BLaER1 treated with 17β-estradiol and CSF1 and Interleukin-3, amounts not matched to agents 10 nM and 100 nM (cell line): ENCODE data around the gene NEFH.

Source experiments
- H3K27ac ChIP-seq, 11 experiments: shearing (Covaris generic); formaldehyde crosslinking; 2 replicates each; pipeline ENCODE4 v1.8.1; 2022
- H3K27me3 ChIP-seq, 11 experiments: shearing (Covaris generic); formaldehyde crosslinking; 2 replicates each; pipeline ENCODE4 v1.8.1; 2022
- H3K36me3 ChIP-seq, 11 experiments: shearing (Covaris generic); formaldehyde crosslinking; 2 replicates each; pipeline ENCODE4 v1.8.1; 2022
- H3K4me1 ChIP-seq, 10 experiments: shearing (Covaris generic); formaldehyde crosslinking; 2 replicates each; pipeline ENCODE4 v1.8.1; 2022
- H3K4me2 ChIP-seq, 11 experiments: shearing (Covaris generic); formaldehyde crosslinking; 2 replicates each; pipeline ENCODE4 v1.8.1; 2022
- H3K4me3 ChIP-seq, 10 experiments: shearing (Covaris generic); formaldehyde crosslinking; 2 replicates each; pipeline ENCODE4 v1.8.1; 2022
- H3K9ac ChIP-seq, 11 experiments: shearing (Covaris generic); formaldehyde crosslinking; 2 replicates each; pipeline ENCODE4 v1.8.1; 2022
- H3K9me3 ChIP-seq, 11 experiments: shearing (Covaris generic); formaldehyde crosslinking; replicated peaks in 1 of 11; 2 replicates each; pipeline ENCODE4 v1.8.1; 2022
- H4K20me1 ChIP-seq, 11 experiments: shearing (Covaris generic); formaldehyde crosslinking; 2 replicates each; pipeline ENCODE4 v1.8.1; 2022
- Cebpa-rat ChIP-seq, 11 experiments: shearing (Covaris generic); IDR thresholded peaks; 2 replicates each; pipeline ENCODE4 v1.8.1; 2022

Gene NEFH

GRCh38 chr22:29458551-29458950 is 21.5 kb upstream of the NEFH start:
- Histone ChIP-seq H4K20me1 (peaks cover 0 to 6% (median 0%) of the 10 kb centered on the region in 11 experiments; a peak in 1 of 22 replicates), H3K36me3 (no peaks in the 10 kb centered on the region), H3K9ac (no peak overlapping the region), H3K4me2 (no peak overlapping the region), H3K4me3 (no peak overlapping the region), H3K27ac (no peak overlapping the region), H3K9me3 (no peaks in the 10 kb centered on the region), H3K4me1 (no peaks in the 10 kb centered on the region; a peak in 1 of 20 replicates), H3K27me3 (no peaks in the 10 kb centered on the region)
- TF ChIP-seq Cebpa-rat (IDR thresholded peaks at IDR 0.05): peak in 7 of 11 experiments; percentile 29 to 76 (median 43); a peak in 8 of 22 replicates

- no peak for TF ChIP-seq Cebpa-rat (IDR thresholded peaks at IDR 0.05)
- no peaks in the 10 kb centered on the region for H3K27me3 ChIP-seq
- H3K4me1 ChIP-seq: no peaks in the 10 kb centered on the region; a peak in 1 of 20 replicates
- H4K20me1 ChIP-seq: peaks cover 0 to 6% (median 0%) of the 10 kb centered on the region in 11 experiments; a peak in 1 of 22 replicates
- no peaks in the 10 kb centered on the region for H3K9me3 ChIP-seq
- no peaks in the 10 kb centered on the region for H3K36me3 ChIP-seq
- H3K9ac ChIP-seq: no peak overlapping the region
- no peak overlapping the region for H3K4me2 ChIP-seq
- H3K27ac ChIP-seq: no peak overlapping the region
- no peak overlapping the region for H3K4me3 ChIP-seq
Measured at GRCh38 chr22:29459773-29460172, 20.2 kb upstream of the NEFH start.

DNA sequence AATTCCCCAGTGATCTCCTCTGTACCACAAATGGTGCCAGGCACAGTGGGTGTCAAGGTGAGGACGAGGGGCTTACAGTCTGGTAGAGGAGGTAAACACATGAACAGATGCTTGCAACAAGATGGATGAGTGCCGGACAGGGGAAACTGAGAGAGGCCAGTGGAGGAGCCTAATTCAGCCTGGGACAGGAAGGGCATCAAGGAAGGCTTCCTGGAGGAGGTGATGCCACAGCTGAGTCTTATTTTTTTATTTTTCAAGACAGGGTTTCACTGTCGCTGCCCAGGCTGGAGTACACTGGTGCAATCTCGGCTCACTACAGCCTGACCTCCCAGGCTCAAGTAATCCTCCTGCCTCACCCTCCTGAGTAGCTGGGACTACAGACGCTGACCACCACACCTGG is 18.8 kb upstream of the NEFH start:
- Histone ChIP-seq H3K27me3 (no peaks in the 10 kb centered on the region), H3K9me3 (no peaks in the 10 kb centered on the region), H3K9ac (no peak overlapping the region), H3K4me1 (no peaks in the 10 kb centered on the region; a peak in 1 of 20 replicates), H3K4me2 (no peak overlapping the region), H3K27ac (no peak overlapping the region), H3K36me3 (no peaks in the 10 kb centered on the region), H4K20me1 (peaks cover 0 to 6% (median 0%) of the 10 kb centered on the region in 11 experiments; a peak in 2 of 22 replicates), H3K4me3 (no peak overlapping the region)
- TF ChIP-seq Cebpa-rat (IDR thresholded peaks at IDR 0.05): no peak

- no peak overlapping the region for H3K4me3 ChIP-seq
- TF ChIP-seq Cebpa-rat (IDR thresholded peaks at IDR 0.05): no peak
- no peak overlapping the region for H3K4me2 ChIP-seq
- H3K27ac ChIP-seq: no peak overlapping the region
- no peaks in the 10 kb centered on the region for H3K36me3 ChIP-seq
- H3K9ac ChIP-seq: no peak overlapping the region
- H3K4me1 ChIP-seq: no peaks in the 10 kb centered on the region
- no peaks in the 10 kb centered on the region for H3K9me3 ChIP-seq
- H4K20me1 ChIP-seq: peaks cover 0 to 6% (median 0%) of the 10 kb centered on the region in 11 experiments; a peak in 2 of 22 replicates
- H3K27me3 ChIP-seq: no peaks in the 10 kb centered on the region
Measured at GRCh38 chr22:29463629-29464028, 16.4 kb upstream of the NEFH start.

DNA sequence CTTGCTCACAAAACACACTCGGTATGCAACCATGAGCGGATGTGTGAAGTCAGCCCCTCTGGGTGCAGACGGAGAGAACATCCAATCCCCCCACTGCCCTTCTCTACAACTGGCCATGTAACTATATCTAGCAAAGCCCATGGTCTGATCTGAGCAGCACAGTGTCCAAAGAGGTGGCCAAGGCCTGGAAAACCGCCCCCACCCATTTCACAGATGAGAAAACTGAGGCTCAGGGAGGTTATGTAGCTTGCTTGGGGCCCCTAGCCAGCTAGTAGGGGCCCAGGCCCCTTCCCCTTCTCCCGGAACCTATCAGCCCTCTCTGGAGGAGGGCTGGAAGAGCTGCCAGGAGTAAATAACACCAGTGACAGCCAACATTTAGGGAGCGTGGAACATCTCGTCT is 15.4 kb upstream of the NEFH start:
- peaks cover 0 to 3% (median 0%) of the 10 kb centered on the region in 11 experiments; a peak in 5 of 22 replicates for H3K27me3 ChIP-seq
- no peak for TF ChIP-seq Cebpa-rat (IDR thresholded peaks at IDR 0.05)
- H3K9ac ChIP-seq: no peak overlapping the region
- no peak overlapping the region for H3K4me3 ChIP-seq
- H3K9me3 ChIP-seq: no peaks in the 10 kb centered on the region
- no peaks in the 10 kb centered on the region for H3K36me3 ChIP-seq
- H3K4me1 ChIP-seq: peaks cover 0 to under 1% (median 0%) of the 10 kb centered on the region in 10 experiments; a peak in 2 of 20 replicates
- no peak overlapping the region for H3K27ac ChIP-seq
- peaks cover 0 to 7% (median 0%) of the 10 kb centered on the region in 11 experiments; a peak in 2 of 22 replicates for H4K20me1 ChIP-seq
- no peak overlapping the region for H3K4me2 ChIP-seq

GRCh38 chr22:29469755-29470154 is 10.3 kb upstream of the NEFH start:
- no peak overlapping the region for H3K27ac ChIP-seq
- peaks cover 0 to 13% (median 7%) of the 10 kb centered on the region in 11 experiments; a peak in 10 of 22 replicates for H3K27me3 ChIP-seq
- no peaks in the 10 kb centered on the region for H3K9me3 ChIP-seq
- peaks cover 0 to 6% (median 0%) of the 10 kb centered on the region in 11 experiments; a peak in 4 of 22 replicates for H4K20me1 ChIP-seq
- 0 out of 22 replicates have a peak overlapping the region, but pooled peaks of 2 of the 11 experiments have one; percentile 4 to 46 for H3K9ac ChIP-seq
- H3K4me1 ChIP-seq: peaks cover 0 to 14% (median 9%) of the 10 kb centered on the region in 10 experiments; a peak in 15 of 20 replicates
- no peaks in the 10 kb centered on the region for H3K36me3 ChIP-seq
- no peak for TF ChIP-seq Cebpa-rat (IDR thresholded peaks at IDR 0.05)
- peak overlapping the region in 4 of 10 experiments; percentile 40 to 57 (median 48); a peak in 5 of 20 replicates for H3K4me3 ChIP-seq
- H3K4me2 ChIP-seq: peak overlapping the region; percentile 65 to 90 (median 78)

GRCh38 chr22:29470159-29470855 is 9.7 kb upstream of the NEFH start:
- H3K4me1 ChIP-seq: peaks cover 0 to 20% (median 14%) of the 10 kb centered on the region in 10 experiments; a peak in 17 of 20 replicates
- TF ChIP-seq Cebpa-rat (IDR thresholded peaks at IDR 0.05): no peak
- H3K9ac ChIP-seq: peak overlapping the region in 2 of 11 experiments; percentile 4 to 46; a peak in 1 of 22 replicates

GRCh38 chr22:29473001-29473400 is 7.0 kb upstream of the NEFH start:
- no peak overlapping the region for H3K4me2 ChIP-seq
- no peaks in the 10 kb centered on the region for H3K9me3 ChIP-seq
- H4K20me1 ChIP-seq: peaks cover 0 to 22% (median 8%) of the 10 kb centered on the region in 11 experiments; a peak in 8 of 22 replicates
- H3K4me3 ChIP-seq: no peak overlapping the region
- peaks cover 0 to 15% (median 7%) of the 10 kb centered on the region in 11 experiments; a peak in 10 of 22 replicates for H3K27me3 ChIP-seq
- no peaks in the 10 kb centered on the region for H3K36me3 ChIP-seq
- no peak overlapping the region for H3K9ac ChIP-seq
- peaks cover 14 to 36% (median 29%) of the 10 kb centered on the region in 10 experiments for H3K4me1 ChIP-seq
- no peak for TF ChIP-seq Cebpa-rat (IDR thresholded peaks at IDR 0.05)
- H3K27ac ChIP-seq: no peak overlapping the region

More at GRCh38 chr22:29470159-29470855, 9.7 kb upstream of the NEFH start:
- Histone ChIP-seq H3K27ac (no peak overlapping the region), H3K4me3 (peak overlapping the region in 6 of 10 experiments; percentile 8 to 57 (median 42); a peak in 10 of 20 replicates), H4K20me1 (peaks cover 0 to 6% (median 0%) of the 10 kb centered on the region in 11 experiments; a peak in 5 of 22 replicates), H3K27me3 (peaks cover 0 to 13% (median 7%) of the 10 kb centered on the region in 11 experiments; a peak in 10 of 22 replicates), H3K4me2 (peak overlapping the region; percentile 65 to 90 (median 78)), H3K9me3 (no peaks in the 10 kb centered on the region), H3K36me3 (no peaks in the 10 kb centered on the region)

DNA sequence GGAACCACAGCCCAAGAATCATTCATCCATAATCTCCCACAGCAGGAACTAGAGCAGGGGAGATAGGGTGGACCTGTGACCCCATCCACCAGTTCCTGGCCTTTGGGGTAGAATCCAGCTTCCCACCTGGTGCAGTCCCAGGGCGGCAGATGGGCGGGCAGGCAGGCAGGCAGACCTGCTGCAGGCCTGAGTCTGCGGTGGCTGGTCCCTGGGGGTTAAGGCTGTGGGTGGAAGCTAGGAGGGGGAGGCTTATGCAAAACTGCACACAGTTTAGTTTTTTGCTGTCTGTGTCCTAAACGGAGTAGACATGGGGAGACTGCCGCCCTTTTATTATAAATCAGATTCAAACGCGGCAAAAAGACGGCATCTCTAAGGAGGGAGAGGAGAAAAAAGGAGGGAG is 4.5 kb upstream of the NEFH start:
- H3K4me2 ChIP-seq: peak overlapping the region in 10 of 11 experiments; percentile 2 to 80 (median 73); a peak in 18 of 22 replicates
- H4K20me1 ChIP-seq: peaks cover 0 to 38% (median 9%) of the 10 kb centered on the region in 11 experiments; a peak in 9 of 22 replicates
- H3K27me3 ChIP-seq: peaks cover 18 to 26% (median 21%) of the 10 kb centered on the region in 11 experiments
- no peak for TF ChIP-seq Cebpa-rat (IDR thresholded peaks at IDR 0.05)
- no peak overlapping the region for H3K27ac ChIP-seq
- H3K9me3 ChIP-seq: peaks cover 0 to 9% (median 7%) of the 10 kb centered on the region in 11 experiments; a peak in 8 of 22 replicates
- no peak overlapping the region for H3K9ac ChIP-seq
- H3K4me1 ChIP-seq: peaks cover 21 to 35% (median 26%) of the 10 kb centered on the region in 10 experiments
- no peak overlapping the region for H3K4me3 ChIP-seq
- no peaks in the 10 kb centered on the region for H3K36me3 ChIP-seq
